Activated CD8-positive, alpha-beta T cell treated with anti-CD3 and anti-CD28 coated beads for 36 hours (primary cell): ENCODE results near the gene STK4. TPM values are rescaled to one million over a fixed set of nuclear protein-coding genes. Genes with fewer than 3 reads are reported as not detected.

Experiments
- ATAC-seq: fragments of 200-7000 bp; cut with Tn5 transposase; one replicate; pipeline ENCODE4 v1.10.0; 2021; ENCODE audit warnings: mild to moderate bottlenecking, moderate library complexity
- CTCF ChIA-PET: fragments of 350-600 bp; sonication (Branson Sonifier 250); formaldehyde crosslinking; loops from one replicate; lab custom pipeline; 2021; ENCODE audit warnings: antibody characterized with exemption; lab: Charles Lee
- POLR2A ChIA-PET: fragments of 350-600 bp; sonication (Branson Sonifier 250); formaldehyde crosslinking; loops from one replicate; lab custom pipeline; 2021; ENCODE audit warnings: antibody characterized with exemption; lab: Charles Lee
- DNase-seq: peaks from one replicate; pipeline ENCODE4 v3.0.0-alpha.2; 2020
- H3K27ac Mint-ChIP-seq: one replicate; pipeline ENCODE4 v1.8.0; 2021; ENCODE audit warnings: mild to moderate bottlenecking, mixed read lengths
- H3K27me3 Mint-ChIP-seq: one replicate; pipeline ENCODE4 v1.8.0; 2021; ENCODE audit warnings: mixed read lengths
- H3K36me3 Mint-ChIP-seq: one replicate; pipeline ENCODE4 v1.8.0; 2021; ENCODE audit warnings: low read depth, mixed read lengths
- H3K4me1 Mint-ChIP-seq: one replicate; pipeline ENCODE4 v1.8.0; 2021; ENCODE audit warnings: low read depth, mixed read lengths
- H3K4me3 Mint-ChIP-seq: one replicate; pipeline ENCODE4 v1.8.0; 2021; ENCODE audit warnings: mild to moderate bottlenecking, moderate library complexity, mixed read lengths
- H3K9me3 Mint-ChIP-seq: one replicate; pipeline ENCODE4 v1.8.0; 2021; ENCODE audit warnings: mixed read lengths
- intact Hi-C: fragments of 100-400 bp; cut with micrococcal nuclease; formaldehyde crosslinking; loops from one replicate; pipeline ENCODE4 v1.10.0; 2022
- total RNA-seq, 2 experiments: library from RNA; stranded (reverse); gene quantifications; one replicate each; pipeline ENCODE4 v1.2.3, GENCODE V29; 2021
- TF ChIP-seq, protein P1 (sequence below): fragments of 200-600 bp; IDR thresholded peaks from one replicate; pipeline ENCODE4 v1.8.0; 2022; ENCODE audit warnings: antibody characterized with exemption, mild to moderate bottlenecking

Gene STK4
- total RNA-seq, 2 experiments from 2014 or later: 154 to 165 TPM

DNA sequence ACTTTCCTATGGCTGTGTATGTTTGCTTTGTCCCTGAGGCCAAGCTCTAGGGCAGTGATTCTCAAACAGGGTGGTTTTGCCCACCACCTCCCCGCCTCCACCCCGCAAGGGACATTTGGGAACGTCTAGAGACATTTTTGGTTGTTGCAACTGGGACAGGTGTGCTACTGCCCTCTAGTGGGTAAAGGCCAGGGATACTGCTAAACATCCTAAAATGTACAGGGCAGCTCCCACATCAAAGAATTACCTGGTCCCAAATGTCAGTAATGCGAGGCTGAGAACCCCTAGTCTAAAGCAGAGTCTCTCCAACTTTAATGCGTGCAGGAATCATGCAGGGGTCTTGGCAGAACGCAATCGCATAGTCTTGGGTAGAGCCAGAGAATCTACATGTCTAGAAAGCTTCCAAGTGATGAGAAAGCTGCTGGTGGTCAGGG, 129.5 kb downstream of the STK4 start:
- Mint-ChIP-seq H3K36me3 (no peaks in the 10 kb centered on the region), H3K9me3 (no peaks in the 10 kb centered on the region), H3K27ac (no peak overlapping the region), H3K4me3 (no peak overlapping the region), H3K4me1 (peaks cover 13% of the 10 kb centered on the region), H3K27me3 (peaks cover 32% of the 10 kb centered on the region)
- DNase-seq (peak; percentile 79), ATAC-seq (peak; percentile 63)
- TF ChIP-seq, protein P1, sequence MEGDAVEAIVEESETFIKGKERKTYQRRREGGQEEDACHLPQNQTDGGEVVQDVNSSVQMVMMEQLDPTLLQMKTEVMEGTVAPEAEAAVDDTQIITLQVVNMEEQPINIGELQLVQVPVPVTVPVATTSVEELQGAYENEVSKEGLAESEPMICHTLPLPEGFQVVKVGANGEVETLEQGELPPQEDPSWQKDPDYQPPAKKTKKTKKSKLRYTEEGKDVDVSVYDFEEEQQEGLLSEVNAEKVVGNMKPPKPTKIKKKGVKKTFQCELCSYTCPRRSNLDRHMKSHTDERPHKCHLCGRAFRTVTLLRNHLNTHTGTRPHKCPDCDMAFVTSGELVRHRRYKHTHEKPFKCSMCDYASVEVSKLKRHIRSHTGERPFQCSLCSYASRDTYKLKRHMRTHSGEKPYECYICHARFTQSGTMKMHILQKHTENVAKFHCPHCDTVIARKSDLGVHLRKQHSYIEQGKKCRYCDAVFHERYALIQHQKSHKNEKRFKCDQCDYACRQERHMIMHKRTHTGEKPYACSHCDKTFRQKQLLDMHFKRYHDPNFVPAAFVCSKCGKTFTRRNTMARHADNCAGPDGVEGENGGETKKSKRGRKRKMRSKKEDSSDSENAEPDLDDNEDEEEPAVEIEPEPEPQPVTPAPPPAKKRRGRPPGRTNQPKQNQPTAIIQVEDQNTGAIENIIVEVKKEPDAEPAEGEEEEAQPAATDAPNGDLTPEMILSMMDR: peak; percentile 82
- POLR2A ChIA-PET: interaction anchor here (0.6 to 1.8 kb wide), 8 partner anchors 10 to 349 kb away, joined by 3 to 5 read pairs (median 3); partner anchors contain the start of gene PABPC1L
- intact Hi-C loops: loop anchor here (5.0 kb wide), 1 partner anchor 54 kb away; no protein-coding TSS in a partner anchor
- CTCF ChIA-PET: interaction anchor here (0.7 to 8.8 kb wide), 59 partner anchors 9 to 412 kb away, joined by 3 to 137 read pairs (median 6); partner anchors contain the start of genes PABPC1L, SYS1 and WFDC5

DNA sequence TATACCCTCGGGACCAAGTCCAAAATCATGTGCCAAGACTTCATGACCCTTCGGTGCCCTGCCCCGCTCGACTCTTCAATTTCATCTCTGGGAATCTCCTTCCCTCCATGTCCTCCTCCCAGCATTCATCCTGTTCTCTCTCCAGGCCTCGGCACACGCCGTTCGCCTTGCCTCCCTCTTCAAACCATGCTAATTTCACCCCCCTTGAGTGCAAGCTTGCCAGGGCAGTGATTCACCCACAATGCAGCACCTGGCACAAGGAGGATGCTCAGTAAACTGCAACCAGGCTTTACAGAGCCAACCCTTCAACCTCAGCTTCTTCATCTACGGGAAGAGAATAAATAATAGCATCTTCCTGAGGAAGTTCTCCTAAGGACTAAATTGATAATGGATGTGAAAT, 130.5 kb downstream of the STK4 start:
- H3K9me3 Mint-ChIP-seq: no peaks in the 10 kb centered on the region
- ChIA-PET POLR2A (interaction anchor here (0.9 to 1.6 kb wide), 4 partner anchors 11 to 188 kb away, joined by 3 to 4 read pairs (median 4); partner anchors contain the start of gene PABPC1L), CTCF (interaction anchor here (0.9 to 8.8 kb wide), 37 partner anchors 10 to 413 kb away, joined by 3 to 137 read pairs (median 9); partner anchors contain the start of genes SYS1 and WFDC5)
- DNase-seq (no peak), ATAC-seq (no peak)
- TF ChIP-seq, protein P1: no peak
- peaks cover 38% of the 10 kb centered on the region for H3K27me3 Mint-ChIP-seq
- peaks cover 16% of the 10 kb centered on the region for H3K4me1 Mint-ChIP-seq
- H3K4me3 Mint-ChIP-seq: no peak overlapping the region
- no peak overlapping the region for H3K27ac Mint-ChIP-seq
- intact Hi-C loops: loop anchor here (5.0 kb wide), 1 partner anchor 54 kb away; no protein-coding TSS in a partner anchor
- H3K36me3 Mint-ChIP-seq: no peaks in the 10 kb centered on the region

DNA sequence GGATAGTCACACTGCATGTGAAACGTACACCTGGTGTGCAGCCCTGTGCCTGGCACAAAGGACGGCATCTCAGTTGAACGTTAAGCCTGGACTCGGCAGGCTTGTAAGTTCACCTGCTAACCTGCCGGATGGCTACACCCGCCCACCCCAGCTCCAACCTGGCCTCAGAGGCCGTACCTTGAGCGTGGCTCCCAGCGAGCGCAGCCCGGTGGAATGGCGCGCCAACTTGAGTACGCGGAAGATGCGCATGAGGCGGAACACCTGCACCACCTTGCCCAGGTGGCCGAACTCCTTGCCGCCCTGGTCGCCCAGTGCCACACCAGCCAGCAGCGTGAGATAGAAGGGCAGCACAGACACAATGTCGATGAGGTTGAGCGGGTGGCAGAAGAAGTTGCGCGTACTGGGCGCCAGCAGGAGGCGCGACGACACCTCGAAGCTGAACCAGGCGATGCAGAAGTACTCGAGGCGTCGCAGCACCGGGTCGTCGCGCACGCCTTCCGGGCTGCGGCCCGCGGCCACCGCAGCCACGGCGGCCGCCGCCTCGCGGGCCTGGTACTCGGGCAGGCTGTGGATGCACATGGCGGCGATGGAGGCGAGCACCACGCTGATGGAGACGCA, 131.3 kb downstream of the STK4 start:
- H3K9me3 Mint-ChIP-seq: no peaks in the 10 kb centered on the region
- H3K27me3 Mint-ChIP-seq: peaks cover 41% of the 10 kb centered on the region
- H3K4me1 Mint-ChIP-seq: peaks cover 16% of the 10 kb centered on the region
- CTCF ChIA-PET: interaction anchor here (0.7 to 8.8 kb wide), 24 partner anchors 10 to 414 kb away, joined by 3 to 137 read pairs (median 9); no protein-coding TSS in a partner anchor
- TF ChIP-seq, protein P1: peak; percentile 67
- POLR2A ChIA-PET: interaction anchor here (1.1 to 1.6 kb wide), 5 partner anchors 11 to 58 kb away, joined by 3 to 4 read pairs (median 3); no protein-coding TSS in a partner anchor
- peak; percentile 68 for ATAC-seq
- H3K36me3 Mint-ChIP-seq: no peaks in the 10 kb centered on the region
- H3K27ac Mint-ChIP-seq: no peak overlapping the region
- peak overlapping the region; percentile 44 for H3K4me3 Mint-ChIP-seq
- intact Hi-C loops: loop anchor here (5.0 kb wide), 1 partner anchor 55 kb away; no protein-coding TSS in a partner anchor
- peak; percentile 74 for DNase-seq

DNA sequence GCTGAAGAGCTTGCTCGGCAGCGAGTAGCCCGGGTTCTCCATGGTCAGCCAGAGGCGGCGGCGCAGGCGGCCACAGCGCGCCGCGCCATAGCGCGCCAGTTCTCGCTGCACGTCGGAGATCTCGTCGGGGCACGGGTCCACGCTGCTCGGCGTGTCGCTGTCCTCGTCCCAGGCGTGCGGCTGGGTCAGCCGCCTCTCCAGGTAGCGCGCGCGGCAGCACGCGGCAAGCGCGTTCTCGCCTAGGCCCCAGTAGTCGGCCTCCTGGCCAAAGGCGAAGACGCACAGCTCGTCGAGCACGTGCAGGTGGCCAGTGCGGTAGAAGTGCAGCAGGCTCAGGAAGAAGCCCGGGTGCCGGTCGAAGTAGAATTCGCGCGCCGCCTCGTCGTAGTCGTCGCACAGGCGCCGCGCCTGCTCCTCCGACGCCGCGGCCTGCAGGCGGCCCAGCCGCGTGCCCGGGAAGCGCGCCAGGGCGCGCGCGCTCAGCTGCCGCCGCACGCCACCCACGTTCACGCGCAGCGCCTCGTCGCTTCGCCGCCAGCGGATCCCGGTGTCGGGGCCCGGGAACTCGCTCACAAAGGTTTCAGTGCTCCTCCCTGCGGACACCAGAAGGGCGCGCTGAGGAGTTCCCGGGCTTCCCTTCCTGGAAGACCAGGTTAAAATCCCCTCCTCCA, 131.9 kb downstream of the STK4 start:
- peak overlapping the region; percentile 1 for H3K4me3 Mint-ChIP-seq
- CTCF ChIA-PET: interaction anchor here (0.7 to 8.8 kb wide), 15 partner anchors 10 to 206 kb away, joined by 3 to 137 read pairs (median 16); no protein-coding TSS in a partner anchor
- H3K36me3 Mint-ChIP-seq: no peaks in the 10 kb centered on the region
- H3K27me3 Mint-ChIP-seq: peaks cover 43% of the 10 kb centered on the region
- no peaks in the 10 kb centered on the region for H3K9me3 Mint-ChIP-seq
- ATAC-seq: peak; percentile 18
- H3K27ac Mint-ChIP-seq: no peak overlapping the region
- intact Hi-C loops: loop anchor here (5.0 kb wide), 1 partner anchor 56 kb away; no protein-coding TSS in a partner anchor
- TF ChIP-seq, protein P1: no peak
- POLR2A ChIA-PET: interaction anchor here (1.1 to 1.5 kb wide), 3 partner anchors 12 to 54 kb away, joined by 3 to 4 read pairs (median 4); no protein-coding TSS in a partner anchor
- peak; percentile 26 for DNase-seq
- H3K4me1 Mint-ChIP-seq: peaks cover 16% of the 10 kb centered on the region
